ENCODE results near the gene ZKSCAN7. TPM values are rescaled to one million over a fixed set of nuclear protein-coding genes. Genes with fewer than 3 reads are reported as not detected.

ZKSCAN7 gene
- total RNA-seq, 2 donors from 2014 or later, result 5.6 to 15.2 TPM

- DNase-seq (ENCODE audit: low spot score), result no peak
- peak overlapping the region; percentile 73 to 90 for H3K4me3 ChIP-seq
- WGBS, result 0% methylated on average over 6 of the region's 6 CpGs
- no peaks in the 10 kb centered on the region for H3K36me3 ChIP-seq
- no peaks in the 10 kb centered on the region for H3K9me3 ChIP-seq
- intact Hi-C loops (cut with DNase I), result no loop called here
- peaks cover 4% of the 10 kb centered on the region for H3K4me1 ChIP-seq (replicated peaks)
- no peak for TF ChIP-seq POLR2AphosphoS5 (IDR thresholded peaks at IDR 0.05)
- H3K27ac ChIP-seq, result peak overlapping the region; percentile 91
- H3K27me3 ChIP-seq (replicated peaks; ENCODE audit: insufficient read depth), result no peaks in the 10 kb centered on the region
Observed at GRCh38 chr3:44510000-44510368, 45.0 kb upstream of the ZKSCAN7 start.

DNA sequence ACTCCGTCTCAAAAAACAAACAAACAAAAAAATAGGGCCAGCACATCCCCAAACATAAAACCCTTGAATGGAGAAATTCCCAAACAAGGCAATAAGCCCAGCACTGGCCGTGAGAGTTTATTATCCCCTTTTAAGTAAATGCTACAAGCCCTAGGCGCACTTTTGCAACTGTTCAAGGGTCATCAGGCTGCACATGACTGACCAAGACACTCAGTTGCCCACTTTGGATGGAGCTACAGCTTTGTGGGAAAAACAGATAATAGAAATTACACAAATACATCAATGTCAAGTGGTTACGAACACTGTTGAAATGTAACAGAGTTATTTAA, 43.8 kb upstream of the ZKSCAN7 start:
- intact Hi-C loops (cut with DNase I), result no loop called here
- no peak for DNase-seq (ENCODE audit: low spot score)
- Histone ChIP-seq H3K36me3 (no peaks in the 10 kb centered on the region), H3K4me1 (replicated peaks) (peaks cover 4% of the 10 kb centered on the region), H3K27me3 (replicated peaks; ENCODE audit: insufficient read depth) (no peaks in the 10 kb centered on the region), H3K4me3 (peak overlapping the region; percentile 73 to 90), H3K27ac (peak overlapping the region; percentile 91), H3K9me3 (no peaks in the 10 kb centered on the region)
- WGBS, result 44% methylated on average over 4 of the region's 4 CpGs
- no peak for TF ChIP-seq POLR2AphosphoS5 (IDR thresholded peaks at IDR 0.05)
- no peak for TF ChIP-seq POLR2A (IDR thresholded peaks at IDR 0.05)
- TF ChIP-seq CTCF (IDR thresholded peaks at IDR 0.05), result no peak

- H3K9me3 ChIP-seq, result no peaks in the 10 kb centered on the region
- H3K36me3 ChIP-seq, result no peaks in the 10 kb centered on the region
- TF ChIP-seq CTCF (IDR thresholded peaks at IDR 0.05), result no peak
- no peak for TF ChIP-seq POLR2AphosphoS5 (IDR thresholded peaks at IDR 0.05)
- TF ChIP-seq POLR2A (IDR thresholded peaks at IDR 0.05), result no peak
- H3K27me3 ChIP-seq (replicated peaks; ENCODE audit: insufficient read depth), result no peaks in the 10 kb centered on the region
- 38% methylated on average over 3 of the region's 3 CpGs for WGBS
- H3K27ac ChIP-seq, result no peak overlapping the region
- DNase-seq (ENCODE audit: low spot score), result no peak
- peaks cover 4% of the 10 kb centered on the region for H3K4me1 ChIP-seq (replicated peaks)
- intact Hi-C loops (cut with DNase I), result no loop called here
- H3K4me3 ChIP-seq, result no peak overlapping the region
Observed at GRCh38 chr3:44513513-44513912, 41.5 kb upstream of the ZKSCAN7 start.

- Histone ChIP-seq H3K27ac (no peak overlapping the region), H3K9me3 (no peaks in the 10 kb centered on the region), H3K36me3 (no peaks in the 10 kb centered on the region), H3K4me1 (replicated peaks) (no peaks in the 10 kb centered on the region), H3K27me3 (replicated peaks; ENCODE audit: insufficient read depth) (no peaks in the 10 kb centered on the region), H3K4me3 (no peak overlapping the region)
- intact Hi-C loops (cut with DNase I), result no loop called here
- no peak for DNase-seq (ENCODE audit: low spot score)
- 81% methylated on average over 3 of the region's 3 CpGs for WGBS
- TF ChIP-seq POLR2A (IDR thresholded peaks at IDR 0.05) (no peak), CTCF (IDR thresholded peaks at IDR 0.05) (no peak), POLR2AphosphoS5 (IDR thresholded peaks at IDR 0.05) (no peak)
Observed at GRCh38 chr3:44516230-44516629, 38.8 kb upstream of the ZKSCAN7 start.

DNA sequence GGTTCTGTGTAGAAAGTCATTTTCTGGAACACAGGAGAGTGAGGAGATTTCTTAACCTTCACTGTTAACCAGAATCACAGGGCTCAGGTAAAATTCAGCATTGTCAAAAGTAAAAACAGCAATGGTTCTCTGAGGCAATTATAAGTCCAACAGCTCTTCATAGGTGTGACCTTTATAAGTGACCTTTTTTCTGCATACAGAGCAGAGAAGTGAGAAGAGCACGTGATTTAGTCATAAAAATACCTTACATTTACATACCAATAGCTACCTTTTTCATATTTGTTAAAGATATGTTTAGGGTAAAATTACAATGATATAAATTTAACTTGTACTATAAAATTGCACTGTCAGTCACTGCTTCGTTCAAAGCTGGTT, 36.2 kb upstream of the ZKSCAN7 start:
- Histone ChIP-seq H3K27me3 (replicated peaks; ENCODE audit: insufficient read depth) (no peaks in the 10 kb centered on the region), H3K27ac (no peak overlapping the region), H3K36me3 (no peaks in the 10 kb centered on the region), H3K4me3 (no peak overlapping the region), H3K4me1 (replicated peaks) (no peaks in the 10 kb centered on the region), H3K9me3 (no peaks in the 10 kb centered on the region)
- no peak for DNase-seq (ENCODE audit: low spot score)
- TF ChIP-seq POLR2AphosphoS5 (IDR thresholded peaks at IDR 0.05), result no peak
- no peak for TF ChIP-seq POLR2A (IDR thresholded peaks at IDR 0.05)
- TF ChIP-seq CTCF (IDR thresholded peaks at IDR 0.05), result no peak
- 42% methylated on average over 2 of the region's 2 CpGs for whole genome bisulfite sequencing
- intact Hi-C loops (cut with DNase I), result no loop called here
